Occipital lobe (tissue), 2 donors: ENCODE measurements around the gene CYTL1. TPM values are rescaled to one million over a fixed set of nuclear protein-coding genes. Genes with fewer than 3 reads are reported as not detected.
A peak's percentile ranks its signal among the peaks of the same experiment; 100 is the strongest.
"Not testable (repeated sequence)": the region's sequence is repeated elsewhere in the genome, so short reads cannot be mapped to it uniquely, and the experiment has no call there.

Experiments
- DNase-seq: peaks from one replicate; lab custom pipeline; 2025; lab: John Stamatoyannopoulos, UW
- total RNA-seq: library from RNA; depleted of rRNA; stranded (reverse); fragments of >200 nt; gene quantifications from one replicate; pipeline ENCODE4 v1.2.3, GENCODE V29; 2014

Gene CYTL1
- total RNA-seq, 1 donor from 2014 or later, result 0.94 TPM

DNA sequence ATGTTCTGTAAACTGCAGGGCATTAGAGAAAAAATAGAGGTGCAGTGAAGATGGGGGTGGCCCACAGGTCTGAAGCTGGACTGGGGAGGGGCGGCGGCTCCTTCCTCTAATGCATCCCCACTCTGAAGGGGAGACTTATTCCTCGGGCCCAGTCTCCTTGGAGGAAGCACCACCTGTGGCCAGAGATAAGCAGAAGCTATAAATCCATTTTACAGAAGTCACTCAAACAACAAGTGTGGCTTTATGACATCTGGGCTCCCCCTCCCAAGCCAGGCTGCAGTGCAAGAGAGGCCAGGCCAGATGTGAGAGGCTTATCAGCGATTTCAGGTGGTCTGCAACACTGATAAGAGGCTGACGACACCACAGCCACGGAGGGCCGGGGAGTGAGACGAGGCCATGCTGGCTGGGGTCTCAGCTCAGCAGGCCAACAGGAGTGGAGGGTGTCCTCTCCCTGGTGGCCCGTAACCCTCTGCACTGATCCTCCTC lies 15.8 kb downstream of the CYTL1 start:
- DNase-seq, result no peak

DNA sequence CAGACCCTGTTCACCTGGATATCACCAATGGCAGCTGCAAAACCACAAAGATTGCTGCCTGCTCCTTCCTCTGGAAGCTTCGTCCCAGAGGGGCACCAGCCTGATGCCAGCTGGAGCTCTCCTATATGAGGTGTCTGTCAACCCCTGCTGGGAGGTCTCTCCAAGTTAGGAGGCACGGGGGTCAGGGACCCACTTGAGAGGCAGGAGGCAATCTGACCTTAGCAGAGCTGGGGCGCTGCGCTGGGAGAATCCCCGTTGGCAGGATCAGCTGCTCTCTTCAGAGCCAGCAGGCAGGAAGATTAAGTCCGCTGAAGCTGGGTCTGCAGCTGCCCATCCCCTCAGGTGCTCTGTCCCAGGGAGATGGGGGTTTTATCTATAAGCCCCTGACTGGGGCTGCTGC lies 17.6 kb downstream of the CYTL1 start:
- not testable (repeated sequence) for DNase-seq

DNA sequence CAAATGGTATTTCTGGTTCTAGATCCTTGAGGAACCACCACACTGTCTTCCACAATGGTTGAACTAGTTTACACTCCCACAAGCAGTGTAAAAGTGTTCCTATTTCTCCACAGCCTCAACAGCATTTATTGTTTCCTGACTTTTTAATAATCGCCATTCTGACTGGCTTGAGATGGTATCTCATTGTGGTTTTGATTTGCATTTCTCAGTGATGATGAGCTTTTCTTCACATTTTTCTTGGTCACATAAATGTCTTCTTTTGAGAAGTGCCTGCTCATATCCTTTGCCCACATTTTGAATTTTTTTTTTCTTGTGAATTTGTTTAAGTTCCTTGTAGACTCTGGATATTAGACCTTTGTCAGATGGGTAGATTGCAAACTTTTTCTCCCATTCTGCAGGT lies 22.3 kb downstream of the CYTL1 start:
- DNase-seq, result not testable (repeated sequence)

GRCh38 chr4:4995908-4996265 lies 23.4 kb downstream of the CYTL1 start:
- no peak for DNase-seq

- DNase-seq, result peak; percentile 8
Measured at GRCh38 chr4:4995103-4995907, 24.0 kb downstream of the CYTL1 start.

GRCh38 chr4:4994312-4995097 lies 24.8 kb downstream of the CYTL1 start:
- DNase-seq, result no peak

GRCh38 chr4:4992833-4993232 lies 26.4 kb downstream of the CYTL1 start:
- DNase-seq, result no peak

DNA sequence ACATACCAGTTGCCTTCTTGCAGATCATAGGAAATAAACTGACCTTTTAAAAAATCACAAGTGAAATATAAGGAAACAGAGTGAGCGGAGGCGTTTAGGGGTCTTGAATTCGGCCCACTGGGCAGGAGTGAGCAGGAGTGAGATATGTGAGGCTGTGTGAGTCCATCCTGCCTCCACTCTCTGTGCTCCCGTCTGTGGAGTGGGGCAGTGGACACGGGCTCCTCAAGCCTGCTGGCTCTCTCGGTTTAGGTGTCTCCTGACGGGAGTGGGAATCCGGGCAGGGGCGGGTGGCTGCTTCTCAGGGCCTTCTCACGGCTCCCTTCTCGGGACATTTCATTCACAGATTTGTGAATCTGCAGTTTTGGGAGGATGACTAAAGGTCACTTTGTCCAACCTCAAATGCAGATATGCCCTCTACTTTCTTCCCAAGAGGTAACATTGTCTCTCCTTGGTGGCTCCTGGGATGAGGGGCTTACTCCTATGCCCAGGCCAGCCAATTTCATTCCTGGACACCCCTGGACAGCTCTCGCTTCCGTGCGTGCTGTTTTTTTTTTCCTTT lies 27.6 kb downstream of the CYTL1 start:
- DNase-seq, result no peak

- DNase-seq, result no peak
Measured at GRCh38 chr4:4990857-4991540, 28.3 kb downstream of the CYTL1 start.

DNA sequence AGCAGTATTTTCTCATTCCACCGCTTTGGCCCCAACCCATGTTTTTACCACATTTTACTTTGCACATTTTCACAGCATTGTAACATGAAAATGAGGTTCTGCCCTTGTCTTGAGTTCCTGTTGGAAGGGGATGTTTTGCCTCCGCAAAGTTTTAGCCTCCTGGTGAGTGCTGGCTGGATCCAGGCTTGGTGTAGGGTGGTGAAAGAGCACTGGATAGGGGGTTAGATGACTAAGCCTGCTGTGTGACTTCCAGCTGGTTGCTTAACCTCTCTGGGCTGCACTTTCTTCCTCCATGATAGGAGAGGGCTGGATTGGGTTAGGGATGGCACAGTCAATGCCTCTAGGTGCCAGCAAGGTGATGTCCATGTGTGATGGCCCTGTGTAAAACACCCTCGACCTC lies 28.9 kb downstream of the CYTL1 start:
- no peak for DNase-seq

- DNase-seq, result no peak
Measured at GRCh38 chr4:4989083-4989622, 30.1 kb downstream of the CYTL1 start.

GRCh38 chr4:4987656-4988055 lies 31.6 kb downstream of the CYTL1 start:
- no peak for DNase-seq

GRCh38 chr4:4986841-4987240 lies 32.4 kb downstream of the CYTL1 start:
- DNase-seq, result no peak

- no peak for DNase-seq
Measured at GRCh38 chr4:4985844-4986243, 33.4 kb downstream of the CYTL1 start.

DNA sequence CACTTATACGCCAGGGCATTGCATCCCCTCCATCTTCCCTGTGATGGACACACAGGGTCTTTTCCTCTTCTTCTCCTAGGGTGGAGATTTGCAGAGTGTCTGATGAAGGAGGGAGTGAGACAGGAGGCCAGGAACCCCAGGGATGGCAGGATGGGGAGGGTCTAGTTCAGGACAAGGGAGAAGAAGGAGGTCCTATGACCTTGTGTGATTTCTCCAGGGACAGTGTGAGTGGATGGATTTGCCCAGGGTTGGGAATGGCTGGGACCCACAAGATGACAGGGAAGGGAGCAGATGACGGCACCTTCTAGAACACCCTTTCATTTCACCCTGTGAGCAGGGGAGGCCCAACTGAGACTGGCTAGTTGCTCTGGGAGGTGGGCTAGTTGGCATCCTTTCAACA lies 34.2 kb downstream of the CYTL1 start:
- no peak for DNase-seq

DNA sequence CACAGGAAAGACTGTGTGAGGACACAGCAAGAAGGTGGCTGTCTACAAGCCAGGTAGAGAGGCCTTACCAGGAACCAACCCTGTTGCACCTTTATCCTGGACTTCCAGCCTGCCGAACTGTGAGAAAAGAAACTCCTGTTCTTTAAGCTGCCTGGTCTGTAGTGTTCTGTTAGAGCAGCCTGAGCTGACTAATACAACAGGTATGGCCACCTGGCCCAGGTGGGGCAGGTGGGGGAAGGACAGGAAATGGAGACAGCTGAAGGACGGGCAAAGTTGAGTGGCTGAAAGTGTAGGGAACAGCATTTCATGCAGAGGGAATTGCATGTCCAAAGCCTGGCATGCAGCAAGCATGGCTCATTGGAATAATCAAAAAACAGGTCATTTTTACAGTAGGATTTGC lies 35.1 kb downstream of the CYTL1 start:
- DNase-seq, result no peak

GRCh38 chr4:4981827-4982226 lies 37.4 kb downstream of the CYTL1 start:
- DNase-seq, result no peak

- no peak for DNase-seq
Measured at GRCh38 chr4:4981427-4981826, 37.8 kb downstream of the CYTL1 start.

DNA sequence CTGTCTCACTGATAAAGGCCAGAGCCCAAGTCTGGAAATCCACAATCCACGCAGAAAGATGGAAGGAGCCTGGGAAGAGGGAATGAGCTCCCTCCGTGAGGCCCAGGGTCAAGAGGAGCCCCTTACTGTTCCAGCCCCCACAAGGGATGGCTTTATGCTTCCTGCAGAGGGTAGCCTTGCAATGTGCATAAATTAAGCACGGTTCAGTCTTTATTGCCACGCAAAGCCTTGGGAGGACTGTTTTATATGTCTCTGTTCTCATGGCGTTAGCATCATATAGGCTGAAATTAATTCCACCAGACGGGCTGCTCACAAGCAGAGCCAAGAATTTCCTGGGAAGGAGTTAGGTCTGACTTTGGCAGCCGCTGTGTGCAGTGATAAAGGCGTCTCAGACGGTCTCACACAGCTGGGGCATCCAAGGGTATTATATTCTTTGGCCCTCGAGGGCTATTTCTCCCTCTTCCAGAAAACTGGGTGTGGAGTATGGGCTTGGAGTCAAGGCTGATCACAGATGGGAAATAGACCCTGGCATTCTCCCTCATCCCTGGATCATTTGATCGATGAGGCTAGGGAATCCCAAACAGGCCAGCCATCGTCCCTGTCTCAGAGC lies 38.5 kb downstream of the CYTL1 start:
- no peak for DNase-seq

GRCh38 chr4:4979971-4980370 lies 39.3 kb downstream of the CYTL1 start:
- DNase-seq, result no peak

- no peak for DNase-seq
Measured at GRCh38 chr4:4974727-4975126, 44.5 kb downstream of the CYTL1 start.
